Measurements from ENCODE around the gene TECTA.

The TECTA gene

DNA sequence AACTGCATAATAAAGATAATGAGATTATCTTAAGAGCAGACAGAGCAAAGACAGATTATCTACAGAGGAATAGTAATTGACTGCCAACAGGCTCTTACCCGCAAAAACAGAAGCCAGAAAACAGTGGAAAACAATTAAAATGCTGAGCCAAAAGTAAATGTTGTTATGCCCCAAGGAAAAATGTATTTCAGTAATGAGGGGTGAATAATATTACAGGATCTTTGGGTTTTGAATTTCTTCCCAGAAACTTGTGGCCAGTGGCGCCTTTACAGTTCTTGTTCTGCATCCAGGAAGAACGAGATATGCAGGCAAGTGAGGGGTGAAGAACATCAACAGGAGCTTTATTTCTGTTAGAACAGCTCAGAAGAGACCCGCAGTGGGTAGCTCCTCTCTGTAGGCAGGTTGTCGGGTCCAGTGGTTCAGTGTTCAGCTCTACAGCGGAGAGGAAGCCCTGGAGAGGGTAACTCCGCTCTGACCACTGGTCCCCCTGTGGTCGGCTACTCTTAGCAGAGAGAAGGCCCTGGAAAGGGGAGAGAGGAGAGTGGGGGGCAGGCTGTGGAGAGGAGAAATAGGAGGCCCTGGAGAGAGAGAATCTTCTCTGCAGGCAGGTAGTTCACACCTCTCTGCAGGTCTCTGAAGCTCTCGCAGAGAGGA is 139.7 kb downstream of the TECTA start:
- TF ChIP-seq ZFX (IDR thresholded peaks at IDR 0.05; ENCODE audit: borderline replicate concordance), result no peak
- TF ChIP-seq, protein P1, sequence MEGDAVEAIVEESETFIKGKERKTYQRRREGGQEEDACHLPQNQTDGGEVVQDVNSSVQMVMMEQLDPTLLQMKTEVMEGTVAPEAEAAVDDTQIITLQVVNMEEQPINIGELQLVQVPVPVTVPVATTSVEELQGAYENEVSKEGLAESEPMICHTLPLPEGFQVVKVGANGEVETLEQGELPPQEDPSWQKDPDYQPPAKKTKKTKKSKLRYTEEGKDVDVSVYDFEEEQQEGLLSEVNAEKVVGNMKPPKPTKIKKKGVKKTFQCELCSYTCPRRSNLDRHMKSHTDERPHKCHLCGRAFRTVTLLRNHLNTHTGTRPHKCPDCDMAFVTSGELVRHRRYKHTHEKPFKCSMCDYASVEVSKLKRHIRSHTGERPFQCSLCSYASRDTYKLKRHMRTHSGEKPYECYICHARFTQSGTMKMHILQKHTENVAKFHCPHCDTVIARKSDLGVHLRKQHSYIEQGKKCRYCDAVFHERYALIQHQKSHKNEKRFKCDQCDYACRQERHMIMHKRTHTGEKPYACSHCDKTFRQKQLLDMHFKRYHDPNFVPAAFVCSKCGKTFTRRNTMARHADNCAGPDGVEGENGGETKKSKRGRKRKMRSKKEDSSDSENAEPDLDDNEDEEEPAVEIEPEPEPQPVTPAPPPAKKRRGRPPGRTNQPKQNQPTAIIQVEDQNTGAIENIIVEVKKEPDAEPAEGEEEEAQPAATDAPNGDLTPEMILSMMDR (IDR thresholded peaks at IDR 0.05), result no peak

More for the DNA sequence above, 139.7 kb downstream of the TECTA start:
- H3K27ac ChIP-seq, result no peak overlapping the region

All from 22Rv1 (cell line).